HG03442 (cell line): ENCODE data around the gene C16orf90.

ENCODE experiments used
- ATAC-seq: cut with Tn5 transposase; IDR thresholded peaks from one replicate; pipeline ENCODE4 v1.9.1; 2021; ENCODE audit warnings: mild to moderate bottlenecking, moderate library complexity; ENCODE audit not compliant: unreplicated experiment

Gene C16orf90

GRCh38 chr16:3467921-3468320 is 27.4 kb downstream of the C16orf90 start:
- ATAC-seq: no peak

GRCh38 chr16:3467182-3467581 is 28.1 kb downstream of the C16orf90 start:
- no peak for ATAC-seq

GRCh38 chr16:3465911-3466584 is 29.2 kb downstream of the C16orf90 start:
- ATAC-seq: no peak

DNA sequence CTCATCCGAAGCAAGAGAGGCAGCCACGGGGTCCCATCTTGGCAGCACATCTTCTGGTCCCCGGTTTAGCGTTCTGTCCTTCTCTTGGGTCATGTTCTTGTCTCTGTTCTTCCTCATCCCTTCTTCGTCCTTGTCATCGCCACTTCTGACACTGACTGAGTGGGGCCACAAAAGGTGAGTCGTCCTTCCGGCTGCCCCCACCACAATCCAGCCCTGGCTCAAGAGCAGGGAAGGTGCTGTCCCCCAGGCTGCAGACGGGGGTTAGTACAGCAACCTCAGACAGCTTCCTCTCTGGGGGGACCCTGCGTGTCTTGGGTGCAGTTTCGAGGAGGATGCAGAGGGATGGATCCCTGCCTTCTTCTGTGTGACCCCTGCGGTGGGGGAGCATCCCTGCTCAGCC is 30.0 kb downstream of the C16orf90 start:
- ATAC-seq: no peak

GRCh38 chr16:3461151-3461550 is 34.1 kb downstream of the C16orf90 start:
- ATAC-seq: no peak

DNA sequence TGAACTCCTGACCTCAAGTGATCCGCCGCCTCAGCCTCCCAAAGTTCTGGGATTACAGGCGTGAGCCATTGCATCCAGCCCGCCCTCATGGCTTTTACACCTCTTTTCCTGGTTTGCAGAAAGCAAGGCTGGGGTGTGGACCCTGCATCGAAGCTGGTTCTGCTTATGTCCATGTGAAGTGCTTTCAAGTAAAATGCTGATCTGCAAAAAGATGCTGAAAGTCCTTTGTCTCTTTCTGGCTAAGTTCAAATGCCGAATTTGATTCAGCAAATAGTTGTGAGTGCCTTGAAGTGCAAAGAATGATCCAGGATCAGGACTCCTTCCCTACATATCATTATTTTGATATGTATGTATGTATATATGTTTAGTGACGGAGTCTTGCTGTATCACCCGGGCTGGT is 34.7 kb downstream of the C16orf90 start:
- ATAC-seq: no peak

DNA sequence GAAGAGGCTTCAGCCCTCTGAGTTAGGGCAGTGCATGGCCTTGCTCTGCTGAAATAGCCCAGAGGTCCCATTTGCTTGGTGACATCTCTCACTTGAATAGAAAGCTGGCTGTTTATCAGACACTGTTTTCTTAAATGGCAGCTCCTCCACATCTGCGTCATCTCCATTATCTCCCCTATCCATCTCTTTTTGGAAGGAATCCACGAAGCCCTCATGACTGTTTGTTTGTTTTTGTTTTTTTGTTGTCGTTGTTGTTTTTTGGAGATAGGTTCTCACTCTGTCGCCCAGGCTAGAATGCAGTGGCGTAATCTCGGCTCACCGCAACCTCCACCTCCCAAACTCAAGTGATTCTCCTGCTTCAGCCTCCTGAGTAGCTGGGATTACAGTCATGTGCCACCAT is 35.2 kb downstream of the C16orf90 start:
- no peak for ATAC-seq

DNA sequence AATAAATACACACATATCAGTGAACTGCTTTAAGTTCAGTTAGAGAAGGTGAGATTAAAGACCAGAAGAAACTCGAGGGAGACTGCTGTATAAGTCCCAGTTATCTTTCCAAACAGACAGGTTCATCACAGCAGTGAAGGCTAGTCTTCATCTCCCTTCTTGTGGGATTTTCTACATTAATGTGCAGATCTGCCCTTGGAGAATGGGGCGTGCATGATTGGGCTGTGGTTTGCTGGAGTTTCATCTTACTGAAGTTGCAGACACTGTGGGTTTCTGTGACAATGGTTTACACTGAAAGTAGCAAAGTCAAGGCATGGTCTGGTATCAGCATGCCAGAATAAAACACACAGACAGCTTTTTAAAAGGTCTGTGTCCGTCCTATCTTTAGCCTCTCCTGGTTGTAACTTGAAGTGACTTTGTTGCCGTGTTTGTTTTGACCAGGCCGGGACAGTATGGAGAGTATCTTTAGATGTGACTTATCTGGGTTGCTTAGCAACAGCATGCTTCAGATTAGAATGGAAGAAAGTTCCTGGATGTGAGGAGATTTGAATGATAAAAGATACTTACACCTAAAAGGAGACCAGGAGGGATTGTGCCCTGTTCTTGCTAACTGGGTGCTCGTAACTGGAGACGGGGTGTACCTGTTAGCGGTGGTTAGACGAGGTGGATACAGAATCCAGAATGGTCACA is 35.7 kb downstream of the C16orf90 start:
- no peak for ATAC-seq

DNA sequence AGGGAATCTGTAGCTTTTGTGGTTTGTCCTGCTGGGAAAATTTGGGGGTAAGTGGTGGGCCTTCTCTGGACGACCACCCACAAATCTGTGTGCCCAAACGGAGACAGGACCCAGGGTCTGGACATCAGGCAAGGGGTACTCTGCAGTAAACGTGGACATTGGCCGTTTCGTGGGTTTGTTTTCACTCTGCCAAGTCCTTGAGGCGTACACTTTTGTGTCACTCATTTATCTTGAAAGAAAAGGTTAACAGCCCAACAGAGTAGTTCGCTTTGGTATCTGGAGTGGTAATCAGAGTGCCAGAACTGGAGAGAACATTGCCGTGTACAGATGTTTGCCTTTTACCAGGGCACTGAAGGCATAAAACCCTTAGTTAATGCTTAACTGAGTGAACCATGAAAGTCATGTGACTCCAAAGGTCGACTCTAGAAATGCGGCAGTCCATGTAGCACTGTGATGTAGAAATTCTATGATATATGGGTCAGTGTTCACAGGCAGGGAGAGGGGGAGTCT is 36.4 kb downstream of the C16orf90 start:
- no peak for ATAC-seq

DNA sequence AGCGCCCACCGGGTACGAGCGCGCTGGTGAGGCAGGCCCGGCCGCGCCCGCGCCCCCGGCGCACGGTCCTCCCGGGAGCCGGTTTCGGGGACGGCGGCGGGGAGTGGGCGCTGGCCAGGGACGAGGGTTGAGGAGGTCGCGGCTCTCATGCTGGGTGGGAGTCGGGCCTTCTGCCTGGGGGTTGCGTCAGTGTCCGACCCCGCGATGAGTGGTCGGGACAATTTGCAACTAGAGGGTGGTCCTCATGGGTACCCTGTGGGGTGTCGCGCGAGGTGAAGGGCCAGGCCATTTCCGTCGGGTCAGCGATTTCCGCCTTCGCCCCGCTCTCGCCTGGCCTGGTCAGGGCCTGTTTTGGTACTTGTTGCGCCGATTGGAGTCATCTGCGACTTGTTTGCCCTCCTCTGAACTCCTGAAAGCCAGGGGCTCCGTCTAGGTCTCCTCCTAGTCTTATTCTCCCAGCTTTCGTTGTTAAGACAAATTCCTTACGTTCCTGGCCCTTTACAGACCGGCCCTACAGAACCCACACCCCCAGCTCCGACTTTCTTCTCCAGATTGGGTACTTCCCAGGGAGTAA is 36.9 kb downstream of the C16orf90 start:
- peak; percentile 16 for ATAC-seq

DNA sequence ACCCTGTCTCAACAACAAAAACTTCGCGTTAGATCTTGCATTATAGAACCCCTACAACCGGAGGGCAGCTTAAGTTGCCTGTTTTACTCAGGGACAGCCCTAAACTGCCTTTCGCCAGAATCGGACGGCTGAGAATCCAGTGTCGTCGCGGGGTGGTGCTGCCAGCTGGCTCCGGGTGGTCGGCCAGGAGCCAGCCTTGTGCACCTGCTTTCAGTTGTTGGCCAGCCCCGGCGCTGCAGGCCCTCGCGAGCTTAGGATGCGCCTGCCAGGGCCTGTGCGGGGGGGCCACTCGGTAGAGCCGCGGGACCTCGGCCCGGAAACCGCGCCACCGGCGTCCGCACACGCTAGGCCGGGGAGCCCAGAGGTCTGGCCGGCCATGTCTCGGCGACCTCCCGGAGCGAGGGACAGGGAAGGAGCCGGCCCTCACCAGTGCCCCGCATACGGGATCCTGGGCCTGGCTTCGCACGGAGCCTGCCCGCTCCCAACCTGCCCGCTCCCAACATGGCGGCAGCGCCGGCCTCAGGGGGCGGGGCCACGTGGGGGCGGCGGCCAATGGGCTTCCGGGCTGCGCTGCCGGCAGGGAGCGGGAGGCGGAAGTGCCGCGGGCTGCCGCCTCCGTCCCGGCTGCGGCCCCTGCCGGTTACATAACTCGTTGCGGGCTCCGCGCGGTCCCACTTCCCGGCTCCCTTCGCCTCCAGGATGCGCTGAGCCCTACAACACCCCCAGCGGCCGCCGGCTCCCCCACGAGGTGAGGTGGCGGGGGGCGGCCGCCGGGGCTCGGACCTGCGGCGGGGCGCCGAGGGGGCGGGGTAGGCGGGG is 37.6 kb downstream of the C16orf90 start:
- ATAC-seq: peak; percentile 79

- ATAC-seq: no peak
These were observed 40.6 kb downstream of the C16orf90 start for GRCh38 chr16:3454631-3455147.

DNA sequence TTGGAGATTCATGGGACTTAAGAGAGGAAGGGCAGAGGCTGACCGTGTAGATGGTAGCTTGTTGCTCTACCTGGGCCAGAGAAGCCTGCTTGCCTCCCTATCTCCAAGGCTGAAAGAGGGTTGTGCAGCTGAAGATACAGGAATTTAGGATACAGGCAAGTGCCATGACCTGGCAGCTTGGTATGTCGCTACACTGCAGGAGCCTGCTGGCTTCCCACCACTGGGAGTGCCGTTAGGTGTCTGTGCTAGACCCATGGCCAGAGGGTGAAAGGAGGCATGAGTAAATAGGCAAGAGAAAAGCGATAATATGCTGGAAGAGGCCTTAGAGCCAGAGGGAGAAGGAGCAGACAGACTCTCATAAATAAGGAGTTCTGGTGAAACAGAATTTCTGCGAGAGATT is 41.2 kb downstream of the C16orf90 start:
- ATAC-seq: no peak

GRCh38 chr16:3444032-3444388 is 51.3 kb downstream of the C16orf90 start:
- ATAC-seq: peak; percentile 23
